NCI-H2227 (cell line): Measurements from ENCODE around the gene S1PR1.

ENCODE experiments used
- DNase-seq: peaks from one replicate; lab custom pipeline; 2025; ENCODE audit not compliant: unreplicated experiment; lab: John Stamatoyannopoulos, UW

Gene S1PR1

DNA sequence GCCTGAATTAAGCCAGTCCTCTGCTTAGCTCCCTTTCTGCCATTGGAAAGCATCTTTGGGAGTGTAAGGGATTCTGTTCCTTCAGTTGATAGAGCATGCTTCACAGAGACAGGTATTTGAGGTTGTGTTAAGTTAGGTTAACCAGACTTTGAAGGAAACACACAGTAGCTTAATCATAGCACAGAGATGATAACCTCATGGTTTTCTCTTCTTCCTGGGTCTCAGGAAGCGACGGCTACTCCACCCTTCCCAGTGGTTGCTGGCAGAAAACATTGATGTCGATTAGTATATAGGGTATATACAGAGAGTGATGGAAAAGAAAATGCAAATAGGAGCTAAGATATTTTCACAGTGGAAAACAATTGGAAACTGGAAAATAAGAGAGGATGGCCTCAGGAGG lies 42.0 kb downstream of the S1PR1 start:
- no peak for DNase-seq

DNA sequence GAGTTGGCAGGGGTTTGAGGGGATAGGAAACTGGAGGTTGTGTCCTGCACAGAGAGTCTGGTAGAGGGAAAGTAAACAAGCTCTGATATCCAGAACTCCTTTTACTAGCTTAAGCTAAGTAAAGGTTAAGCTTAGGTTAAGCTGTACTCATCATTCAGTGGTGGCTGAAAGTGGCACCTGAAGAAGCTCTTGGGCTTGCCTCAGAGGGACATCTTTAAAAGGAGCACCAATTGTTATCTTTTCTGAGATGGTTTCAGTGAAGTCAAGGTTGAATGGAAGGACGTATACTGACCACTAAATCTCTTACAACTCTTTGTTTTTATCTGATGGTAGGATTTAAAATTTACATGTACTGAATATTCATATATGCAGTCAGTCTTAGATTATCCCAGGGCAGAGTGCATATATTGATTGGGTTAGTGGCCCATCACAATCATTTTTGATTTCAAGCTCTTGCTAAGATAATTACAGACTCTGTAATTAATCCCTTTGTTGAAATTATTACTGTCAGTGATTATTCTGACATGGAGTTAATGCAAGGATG lies 43.3 kb downstream of the S1PR1 start:
- DNase-seq: no peak

DNA sequence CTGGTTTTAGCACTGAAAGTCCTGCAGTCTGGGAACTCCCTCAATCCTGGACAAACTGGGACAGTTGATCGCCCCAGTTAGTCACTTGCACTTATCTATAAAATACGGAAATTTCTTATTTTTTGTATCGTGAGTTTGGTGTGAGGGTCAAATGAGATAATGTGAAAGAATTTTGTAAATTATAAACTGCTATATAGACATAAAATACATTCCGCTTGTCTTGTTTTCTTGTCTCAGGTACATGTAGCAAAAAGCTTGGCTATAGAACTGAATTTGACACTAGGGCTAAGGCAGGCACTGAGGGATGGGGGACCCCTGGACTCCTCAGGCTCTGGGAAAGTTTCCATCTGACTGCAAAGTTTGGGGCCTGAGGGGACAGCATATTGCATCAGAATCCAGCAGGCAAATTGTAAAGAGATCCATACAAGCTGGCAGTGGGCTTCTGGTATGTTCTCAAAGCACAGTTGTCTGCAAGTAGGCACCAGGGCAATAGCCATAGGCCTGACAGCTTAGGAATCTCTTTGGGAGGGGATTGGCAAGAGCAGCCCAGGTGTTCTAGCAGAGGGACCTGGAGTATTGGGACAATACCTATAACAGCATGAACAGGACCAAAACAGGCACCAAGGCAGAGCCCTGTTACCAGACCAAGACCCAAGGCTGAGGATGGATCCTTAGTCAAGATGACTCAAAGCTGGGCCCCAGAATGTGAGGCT lies 44.3 kb downstream of the S1PR1 start:
- DNase-seq: no peak

DNA sequence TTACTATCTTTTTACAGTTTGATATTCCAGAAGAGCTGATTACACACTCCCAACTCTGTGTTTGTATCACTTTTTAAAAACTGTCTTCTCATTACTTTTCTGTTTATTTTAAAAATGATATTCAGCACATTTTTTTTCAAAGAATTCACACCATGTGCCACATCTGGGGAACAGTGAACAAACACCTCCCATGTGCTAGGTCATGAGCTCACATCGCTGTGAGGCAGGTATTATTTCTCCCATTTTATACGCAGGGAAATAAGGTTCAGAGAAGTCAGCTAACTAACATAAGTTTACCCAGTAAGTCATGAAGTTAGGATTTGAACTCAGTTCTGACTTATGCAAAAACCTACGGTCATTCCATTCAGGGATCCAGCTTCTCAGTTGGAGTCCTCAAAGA lies 44.9 kb downstream of the S1PR1 start:
- DNase-seq: no peak

DNA sequence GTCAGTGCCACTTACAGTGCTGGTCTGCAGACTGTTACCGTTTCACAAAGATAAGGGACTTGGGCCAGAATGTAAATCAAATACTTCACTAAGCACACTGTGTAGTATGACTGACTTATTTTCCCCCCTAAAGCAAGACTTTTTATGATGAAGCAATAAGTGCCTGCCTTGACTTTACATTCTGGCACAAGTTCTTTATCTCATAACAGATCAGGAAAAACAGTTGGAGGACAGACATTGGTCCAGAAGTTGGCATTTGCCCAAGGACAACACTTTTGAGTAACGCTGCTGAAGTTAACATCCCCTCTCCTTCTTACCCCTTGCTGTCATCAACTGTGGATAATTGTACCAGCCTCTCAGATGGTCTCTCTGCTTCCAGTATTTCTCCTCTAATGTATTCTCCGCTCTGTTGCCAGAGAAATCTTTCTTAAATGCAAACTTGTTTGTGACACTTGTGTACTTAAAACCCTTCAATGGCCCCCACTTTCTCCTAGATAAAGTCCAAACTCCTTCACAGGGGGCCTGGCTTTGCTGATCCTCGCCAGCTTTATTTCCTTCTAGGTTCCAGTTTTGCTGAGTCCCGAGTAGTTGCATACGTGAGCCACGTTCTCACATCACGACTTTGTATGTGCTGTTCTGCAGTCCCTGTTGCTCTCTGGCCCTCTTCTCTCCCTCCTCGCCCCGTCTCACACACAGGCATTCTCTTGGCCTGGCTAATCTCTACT lies 45.7 kb downstream of the S1PR1 start:
- no peak for DNase-seq

DNA sequence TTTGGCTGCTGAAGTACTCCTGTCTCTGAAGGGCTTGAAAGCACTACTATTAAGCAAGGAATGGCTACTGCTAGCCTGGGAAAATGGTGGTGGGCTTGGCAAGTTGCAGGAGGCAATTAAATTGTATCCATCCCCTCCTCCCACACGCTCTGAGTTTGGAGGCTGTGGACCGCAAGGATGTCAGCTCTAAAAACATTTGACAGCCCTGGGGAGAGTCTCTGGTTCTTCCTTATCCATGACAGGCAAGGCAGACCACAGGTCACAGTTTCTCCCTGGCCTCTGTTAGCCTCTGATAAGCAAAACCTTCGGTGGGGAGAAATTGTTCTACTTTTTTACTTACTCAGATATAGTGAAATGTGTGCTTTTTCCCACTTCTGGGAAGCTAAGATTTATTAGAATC lies 46.6 kb downstream of the S1PR1 start:
- DNase-seq: no peak

DNA sequence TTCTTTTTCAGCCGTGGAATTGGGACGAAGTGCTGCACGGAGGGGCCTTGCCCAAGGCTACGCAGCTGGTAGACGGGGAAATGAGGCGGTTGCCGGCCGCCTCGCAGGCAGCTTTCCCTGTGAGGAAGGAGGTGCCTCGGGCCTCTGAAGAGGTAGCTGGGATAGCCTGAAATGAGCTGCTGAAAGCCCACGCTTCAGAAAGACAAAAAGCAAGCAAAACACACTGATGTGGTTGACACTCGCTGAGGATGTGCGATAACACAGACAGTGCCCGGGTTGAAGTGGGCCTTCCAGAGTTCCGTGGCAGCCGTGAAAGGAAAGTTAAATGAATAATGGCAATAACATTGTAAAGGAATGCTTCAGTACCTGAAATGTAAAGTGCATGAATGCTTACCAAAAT lies 47.2 kb downstream of the S1PR1 start:
- no peak for DNase-seq

DNA sequence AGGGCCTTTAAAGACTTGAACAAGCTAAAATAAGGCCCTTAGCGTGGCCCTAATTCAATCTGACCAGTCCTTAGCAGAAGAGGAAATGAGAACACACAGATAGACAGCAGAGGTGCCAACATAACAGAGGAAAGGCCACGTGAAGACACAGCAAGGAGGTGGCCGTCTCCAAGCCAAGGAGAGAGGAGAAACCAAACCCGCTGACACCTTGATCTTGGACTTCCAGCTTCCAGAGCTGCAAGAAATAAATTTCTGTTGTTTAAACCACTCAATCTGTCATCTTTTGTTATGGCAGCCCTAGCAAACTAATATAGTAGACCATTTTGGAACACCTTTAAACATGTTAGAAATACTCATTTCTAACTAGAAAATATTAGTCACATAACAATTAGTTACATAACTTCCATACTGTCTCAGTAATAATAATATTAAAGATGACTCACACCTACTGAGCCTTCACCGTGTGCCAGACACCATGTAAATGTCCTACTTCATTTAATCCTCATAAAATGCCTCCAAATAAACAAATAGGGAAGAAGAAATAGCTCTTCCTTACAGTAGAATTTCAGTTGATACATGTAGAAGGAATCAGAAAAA lies 47.9 kb downstream of the S1PR1 start:
- no peak for DNase-seq

DNA sequence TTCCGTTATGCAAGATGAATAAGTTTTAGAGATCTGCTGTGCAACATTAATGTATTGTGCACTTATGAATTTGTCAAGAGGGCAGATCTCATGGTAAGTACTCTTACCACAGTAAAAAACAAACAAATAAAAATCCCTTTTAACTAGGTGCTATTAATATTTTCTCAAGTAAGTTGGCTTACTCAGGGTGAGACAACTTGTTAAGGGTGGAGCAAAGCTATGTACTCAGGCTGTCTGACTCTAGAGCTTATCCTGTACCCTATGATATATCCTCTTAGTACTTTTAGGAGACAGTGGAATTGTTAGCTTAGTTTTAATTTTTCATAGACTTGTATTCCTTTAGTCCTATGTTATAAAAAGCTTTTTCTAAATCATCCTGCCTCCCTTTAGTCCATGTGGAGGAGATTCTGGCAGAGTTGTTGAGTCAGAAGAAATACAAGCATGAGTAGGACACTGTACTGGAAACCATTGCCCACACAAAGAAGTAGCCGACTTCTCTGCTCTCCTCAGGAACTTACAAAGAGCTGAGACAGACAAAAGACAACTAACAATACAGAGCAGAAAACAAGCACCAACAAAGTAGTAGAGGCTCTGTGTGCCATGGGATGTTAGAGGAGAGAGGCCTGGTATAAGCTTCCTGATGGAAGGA lies 49.2 kb downstream of the S1PR1 start:
- no peak for DNase-seq

DNA sequence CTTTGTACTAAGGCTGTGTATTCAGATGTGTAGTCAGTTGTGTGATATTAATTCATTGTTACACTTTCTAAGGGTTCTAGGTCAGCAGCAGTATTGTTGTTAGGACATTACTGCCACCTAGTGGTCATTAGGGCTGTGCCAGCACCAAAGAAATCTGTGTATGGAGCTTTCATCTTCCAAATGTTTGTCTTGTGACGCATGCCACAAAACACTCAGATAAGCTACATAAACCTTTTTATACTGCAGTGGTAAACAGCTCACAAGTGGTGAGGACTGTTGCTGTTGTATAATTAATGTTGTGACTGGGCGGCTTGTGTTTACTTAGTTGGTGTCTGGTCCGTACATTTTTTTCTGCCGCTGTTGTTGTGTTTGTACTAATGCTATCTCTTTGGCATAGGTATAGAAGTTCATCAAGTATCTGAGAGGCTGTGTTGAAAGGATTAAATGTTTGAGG lies 51.7 kb downstream of the S1PR1 start:
- DNase-seq: peak; percentile 81

DNA sequence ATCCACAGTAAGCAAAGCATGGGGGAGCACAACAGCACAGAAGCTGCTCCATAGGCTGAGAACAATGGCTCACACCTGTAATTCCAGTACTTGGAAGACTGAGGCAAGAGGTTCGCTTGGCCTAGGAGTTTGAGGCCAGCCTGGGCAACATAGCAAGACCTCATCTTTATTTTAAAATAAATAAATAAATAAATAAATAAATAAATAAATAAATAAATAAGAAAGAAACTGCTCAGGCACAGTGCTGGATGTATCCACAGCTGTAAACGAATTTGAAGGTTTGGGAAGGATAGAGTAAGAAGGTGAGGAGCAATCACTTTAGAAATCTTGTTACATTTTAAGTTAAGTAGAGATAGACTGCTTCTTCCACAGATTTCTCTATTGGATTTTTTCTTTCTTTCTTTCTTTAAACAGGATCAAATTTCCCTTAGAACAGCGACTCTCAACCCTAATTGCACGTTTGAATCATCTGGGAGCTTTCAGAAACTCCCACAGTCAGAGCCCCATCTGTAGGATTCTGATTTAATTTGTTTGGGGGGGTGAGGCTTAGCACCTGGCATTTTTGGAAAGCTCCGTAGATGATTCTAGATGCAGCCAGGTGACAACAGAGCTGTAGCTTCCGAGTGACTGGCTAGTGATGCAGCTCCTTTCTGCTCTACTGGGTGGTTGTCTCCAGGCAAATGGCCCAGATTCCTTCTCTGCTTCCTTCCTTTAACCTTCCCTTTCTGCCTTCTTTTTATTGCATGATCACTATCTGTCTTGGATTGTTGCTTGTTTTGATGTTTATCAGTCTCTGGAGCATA lies 53.5 kb downstream of the S1PR1 start:
- peak; percentile 25 for DNase-seq
